ENCODE measurements around the gene ROBO2.

ROBO2 gene

GRCh38 chr3:77436908-77437307 lies 397.0 kb downstream of the ROBO2 start:
- Histone ChIP-seq H3K36me3 (no peaks in the 10 kb centered on the region), H3K27me3 (no peaks in the 10 kb centered on the region), H3K4me1 (peaks cover 5% of the 10 kb centered on the region), H3K9me3 (no peaks in the 10 kb centered on the region), H3K4me3 (ENCODE audit: low read depth, low read length) (no peak overlapping the region)
- TF ChIP-seq, protein P1, sequence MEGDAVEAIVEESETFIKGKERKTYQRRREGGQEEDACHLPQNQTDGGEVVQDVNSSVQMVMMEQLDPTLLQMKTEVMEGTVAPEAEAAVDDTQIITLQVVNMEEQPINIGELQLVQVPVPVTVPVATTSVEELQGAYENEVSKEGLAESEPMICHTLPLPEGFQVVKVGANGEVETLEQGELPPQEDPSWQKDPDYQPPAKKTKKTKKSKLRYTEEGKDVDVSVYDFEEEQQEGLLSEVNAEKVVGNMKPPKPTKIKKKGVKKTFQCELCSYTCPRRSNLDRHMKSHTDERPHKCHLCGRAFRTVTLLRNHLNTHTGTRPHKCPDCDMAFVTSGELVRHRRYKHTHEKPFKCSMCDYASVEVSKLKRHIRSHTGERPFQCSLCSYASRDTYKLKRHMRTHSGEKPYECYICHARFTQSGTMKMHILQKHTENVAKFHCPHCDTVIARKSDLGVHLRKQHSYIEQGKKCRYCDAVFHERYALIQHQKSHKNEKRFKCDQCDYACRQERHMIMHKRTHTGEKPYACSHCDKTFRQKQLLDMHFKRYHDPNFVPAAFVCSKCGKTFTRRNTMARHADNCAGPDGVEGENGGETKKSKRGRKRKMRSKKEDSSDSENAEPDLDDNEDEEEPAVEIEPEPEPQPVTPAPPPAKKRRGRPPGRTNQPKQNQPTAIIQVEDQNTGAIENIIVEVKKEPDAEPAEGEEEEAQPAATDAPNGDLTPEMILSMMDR (IDR thresholded peaks at IDR 0.05; ENCODE audit: low read depth, low read length), result no peak
- no peak for DNase-seq

GRCh38 chr3:77446084-77446483 lies 406.2 kb downstream of the ROBO2 start:
- no peaks in the 10 kb centered on the region for H3K4me1 ChIP-seq
- no peaks in the 10 kb centered on the region for H3K9me3 ChIP-seq
- DNase-seq, result no peak
- no peaks in the 10 kb centered on the region for H3K36me3 ChIP-seq
- H3K4me3 ChIP-seq (ENCODE audit: low read depth, low read length), result no peak overlapping the region
- H3K27me3 ChIP-seq, result no peaks in the 10 kb centered on the region
- TF ChIP-seq, protein P1 (IDR thresholded peaks at IDR 0.05; ENCODE audit: low read depth, low read length), result no peak

GRCh38 chr3:77446761-77447160 lies 406.9 kb downstream of the ROBO2 start:
- no peaks in the 10 kb centered on the region for H3K36me3 ChIP-seq
- no peak for DNase-seq
- TF ChIP-seq, protein P1 (IDR thresholded peaks at IDR 0.05; ENCODE audit: low read depth, low read length), result no peak
- no peaks in the 10 kb centered on the region for H3K9me3 ChIP-seq
- no peak overlapping the region for H3K4me3 ChIP-seq (ENCODE audit: low read depth, low read length)
- no peaks in the 10 kb centered on the region for H3K4me1 ChIP-seq
- H3K27me3 ChIP-seq, result no peaks in the 10 kb centered on the region

DNA sequence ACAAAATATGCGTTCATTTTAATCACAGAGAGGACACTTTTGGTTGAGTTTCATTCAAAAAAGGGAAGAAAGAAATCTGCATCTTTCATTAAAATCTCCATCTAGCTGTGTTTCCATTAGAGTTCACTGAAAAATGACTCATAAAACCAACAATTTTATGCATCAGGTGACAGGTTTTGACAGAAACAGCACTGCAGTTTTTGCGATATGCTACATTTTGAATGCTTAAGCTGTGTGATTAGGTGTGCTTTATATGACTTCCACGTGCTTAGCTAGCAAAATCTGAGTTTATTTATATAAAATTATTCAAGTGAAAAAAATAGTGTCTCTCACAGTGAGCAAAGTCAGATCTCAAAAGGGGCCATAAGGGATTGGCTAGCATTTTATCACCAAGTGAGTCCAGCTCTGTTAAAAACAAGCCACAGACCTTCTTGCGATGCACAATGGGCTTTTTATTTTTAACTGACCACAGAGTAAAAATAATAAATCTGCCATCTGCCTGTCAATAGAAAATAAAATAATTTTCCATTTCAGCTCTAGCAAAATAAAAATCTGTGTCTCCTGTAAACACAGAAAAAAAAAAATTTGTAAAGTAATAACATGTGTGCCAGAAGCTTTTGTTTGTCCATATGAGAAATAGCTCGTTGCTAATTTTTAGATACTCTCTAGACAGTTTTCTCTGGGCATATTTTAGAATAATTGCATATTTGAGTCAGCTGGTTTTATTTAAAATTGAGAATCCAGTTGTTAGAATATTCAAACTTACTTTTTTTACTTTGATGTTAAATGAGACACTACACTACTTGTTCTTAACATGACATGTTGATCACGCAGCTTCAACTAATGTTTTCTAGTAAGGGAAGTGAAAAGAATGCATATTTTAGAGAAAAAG lies 409.8 kb downstream of the ROBO2 start:
- Histone ChIP-seq H3K4me1 (no peaks in the 10 kb centered on the region; the same call in 1 of the 2 replicates), H3K27me3 (no peaks in the 10 kb centered on the region), H3K36me3 (no peaks in the 10 kb centered on the region), H3K9me3 (no peaks in the 10 kb centered on the region), H3K4me3 (ENCODE audit: low read depth, low read length) (no peak overlapping the region)
- no peak for DNase-seq
- TF ChIP-seq, protein P1 (IDR thresholded peaks at IDR 0.05; ENCODE audit: low read depth, low read length), result no peak

- no peaks in the 10 kb centered on the region for H3K27me3 ChIP-seq
- H3K4me1 ChIP-seq, result peaks cover 5% of the 10 kb centered on the region
- H3K9me3 ChIP-seq, result no peaks in the 10 kb centered on the region
- DNase-seq, result no peak
- TF ChIP-seq, protein P1 (IDR thresholded peaks at IDR 0.05; ENCODE audit: low read depth, low read length), result no peak
- no peak overlapping the region for H3K4me3 ChIP-seq (ENCODE audit: low read depth, low read length)
- H3K36me3 ChIP-seq, result no peaks in the 10 kb centered on the region
These were observed 416.5 kb downstream of the ROBO2 start for GRCh38 chr3:77456431-77456830.

- H3K4me3 ChIP-seq (ENCODE audit: low read depth, low read length), result no peak overlapping the region
- DNase-seq, result peak; percentile 62
- TF ChIP-seq, protein P1 (IDR thresholded peaks at IDR 0.05; ENCODE audit: low read depth, low read length), result no peak
These were observed 417.0 kb downstream of the ROBO2 start for GRCh38 chr3:77456906-77457305.

More at GRCh38 chr3:77456906-77457305, 417.0 kb downstream of the ROBO2 start:
- Histone ChIP-seq H3K4me1 (peaks cover 5% of the 10 kb centered on the region), H3K36me3 (no peaks in the 10 kb centered on the region), H3K9me3 (no peaks in the 10 kb centered on the region), H3K27me3 (no peaks in the 10 kb centered on the region)
